HG02571 (cell line): ENCODE results near the gene KIAA0040.

Experiments
- ATAC-seq: cut with Tn5 transposase; IDR thresholded peaks from one replicate; pipeline ENCODE4 v1.9.1; 2021; ENCODE audit warnings: mild to moderate bottlenecking, moderate library complexity; ENCODE audit not compliant: unreplicated experiment

KIAA0040 gene

GRCh38 chr1:175203570-175204068, 11.0 kb upstream of the KIAA0040 start:
- no peak for ATAC-seq

- ATAC-seq = no peak
These were observed 8.3 kb upstream of the KIAA0040 start for GRCh38 chr1:175200678-175201521.

GRCh38 chr1:175198332-175198731, 5.8 kb upstream of the KIAA0040 start:
- no peak for ATAC-seq

GRCh38 chr1:175197531-175197930, 5.0 kb upstream of the KIAA0040 start:
- ATAC-seq = no peak

GRCh38 chr1:175195798-175196197, 3.2 kb upstream of the KIAA0040 start:
- no peak for ATAC-seq

GRCh38 chr1:175195281-175195680, 2.7 kb upstream of the KIAA0040 start:
- no peak for ATAC-seq

- no peak for ATAC-seq
These were observed 943 bp upstream of the KIAA0040 start for GRCh38 chr1:175193527-175193910.

GRCh38 chr1:175192111-175192629, 406 bp downstream of the KIAA0040 start:
- ATAC-seq = peak; percentile 25

GRCh38 chr1:175191659-175192058, 917 bp downstream of the KIAA0040 start:
- ATAC-seq = peak; percentile 35

- peak; percentile 57 for ATAC-seq
These were observed 3.6 kb downstream of the KIAA0040 start for GRCh38 chr1:175188936-175189335.

- ATAC-seq = no peak
These were observed 6.0 kb downstream of the KIAA0040 start for GRCh38 chr1:175186433-175187160.

GRCh38 chr1:175185903-175186302, 6.7 kb downstream of the KIAA0040 start:
- no peak for ATAC-seq

- no peak for ATAC-seq
These were observed 9.0 kb downstream of the KIAA0040 start for GRCh38 chr1:175183586-175183985.

GRCh38 chr1:175182201-175182746, 10.3 kb downstream of the KIAA0040 start:
- ATAC-seq = no peak

- ATAC-seq = no peak
These were observed 12.6 kb downstream of the KIAA0040 start for GRCh38 chr1:175179837-175180590.

GRCh38 chr1:175178456-175178855, 14.1 kb downstream of the KIAA0040 start:
- ATAC-seq = no peak

GRCh38 chr1:175178056-175178455, 14.5 kb downstream of the KIAA0040 start:
- no peak for ATAC-seq

- ATAC-seq = no peak
These were observed 16.3 kb downstream of the KIAA0040 start for GRCh38 chr1:175176246-175176645.

- peak; percentile 64 for ATAC-seq
These were observed 18.1 kb downstream of the KIAA0040 start for GRCh38 chr1:175174309-175175102.

- ATAC-seq = no peak
These were observed 19.0 kb downstream of the KIAA0040 start for GRCh38 chr1:175173531-175173930.
